GM18909 (cell line): ENCODE data around the gene ABHD10.

Experiments
- ATAC-seq: cut with Tn5 transposase; IDR thresholded peaks from one replicate; pipeline ENCODE4 v1.9.1; 2021; ENCODE audit warnings: mild to moderate bottlenecking; ENCODE audit not compliant: unreplicated experiment, poor library complexity

ABHD10 gene

DNA sequence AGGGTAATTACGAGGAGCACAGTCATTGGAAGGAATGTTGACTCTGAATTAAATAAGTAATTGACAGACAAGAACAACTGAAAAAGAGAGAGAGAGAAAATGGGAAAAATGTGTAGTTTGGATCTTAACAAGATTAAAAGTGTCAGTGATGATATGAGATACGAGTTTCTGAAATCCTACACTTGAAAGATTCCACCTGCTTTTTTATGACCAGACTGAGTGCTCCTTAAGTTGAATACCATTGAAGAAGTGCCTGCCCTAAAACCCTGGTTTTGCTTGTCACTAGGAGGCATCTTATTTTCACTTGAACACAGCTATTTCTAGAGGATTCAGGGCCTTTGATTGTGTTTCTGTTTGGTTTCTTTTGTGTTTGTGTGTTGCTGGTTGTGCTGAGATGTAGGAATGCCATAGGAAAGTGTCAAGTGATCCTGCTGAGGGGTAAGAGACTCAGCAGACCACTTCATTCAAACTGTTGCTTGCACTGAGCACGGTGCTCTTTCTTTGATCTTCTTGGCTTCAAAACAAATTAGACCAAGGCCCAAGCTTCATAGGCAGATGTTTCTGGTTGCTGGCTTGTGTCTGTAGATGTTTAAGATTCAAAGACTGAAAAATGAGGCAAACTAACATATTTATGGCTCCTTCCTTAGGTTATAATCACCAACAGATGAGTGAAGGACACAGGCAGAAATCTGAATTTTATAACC is 17.2 kb upstream of the ABHD10 start:
- ATAC-seq = no peak

DNA sequence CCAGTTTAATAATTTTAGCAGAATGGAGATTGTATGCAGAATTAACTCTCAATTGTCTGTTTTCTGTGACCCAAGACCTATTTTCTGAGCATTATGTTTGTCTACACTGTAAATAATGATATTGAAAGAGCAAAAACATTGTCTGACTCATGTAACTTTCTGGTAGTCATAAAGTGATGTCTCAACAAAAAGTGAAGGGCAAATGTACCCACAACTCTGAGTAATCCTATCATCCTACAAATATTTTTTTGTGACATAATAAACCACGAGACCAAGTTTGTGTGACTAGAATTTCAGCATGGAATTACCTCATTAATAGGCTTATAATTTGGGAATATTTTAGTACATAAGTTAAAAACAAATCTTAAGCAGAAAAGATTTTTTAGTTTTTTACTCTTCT is 15.4 kb upstream of the ABHD10 start:
- ATAC-seq = no peak

DNA sequence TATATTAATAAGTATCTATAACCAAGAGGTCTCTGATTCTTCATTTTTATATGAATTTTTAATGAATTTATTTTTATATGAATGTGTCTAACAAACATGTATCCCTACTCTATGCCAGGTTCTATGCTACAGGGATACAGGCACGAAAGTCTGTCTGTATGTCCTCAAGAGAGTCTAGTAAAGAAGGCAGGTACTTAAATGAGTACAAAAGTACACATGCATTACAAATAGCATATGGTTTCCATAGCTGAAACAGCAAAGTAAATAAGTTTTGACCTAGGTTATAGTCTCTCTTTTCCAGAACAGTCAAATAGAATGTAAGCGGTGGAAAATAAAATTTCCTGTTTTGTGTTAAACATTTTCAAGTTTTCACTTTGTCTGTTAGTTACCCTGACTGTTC is 13.3 kb upstream of the ABHD10 start:
- no peak for ATAC-seq

DNA sequence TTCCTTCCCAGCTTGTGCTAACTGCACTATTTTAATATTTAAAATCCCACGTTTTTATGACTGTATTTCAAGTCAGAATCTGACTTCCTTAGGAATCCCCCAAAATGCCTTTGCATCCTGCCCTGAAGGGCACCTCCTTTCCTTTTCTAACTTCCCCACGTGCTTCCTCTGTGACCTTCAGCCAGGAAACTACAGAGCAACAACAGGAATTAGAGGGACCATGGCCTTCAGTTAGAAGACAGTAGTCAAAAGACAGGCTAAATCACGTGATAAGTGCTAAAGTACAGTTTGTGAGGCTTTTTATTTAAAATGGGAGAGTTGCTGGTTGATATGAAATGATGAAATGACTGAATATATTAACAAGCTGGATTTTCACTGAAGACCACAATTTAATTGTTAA is 11.8 kb upstream of the ABHD10 start:
- ATAC-seq = no peak

DNA sequence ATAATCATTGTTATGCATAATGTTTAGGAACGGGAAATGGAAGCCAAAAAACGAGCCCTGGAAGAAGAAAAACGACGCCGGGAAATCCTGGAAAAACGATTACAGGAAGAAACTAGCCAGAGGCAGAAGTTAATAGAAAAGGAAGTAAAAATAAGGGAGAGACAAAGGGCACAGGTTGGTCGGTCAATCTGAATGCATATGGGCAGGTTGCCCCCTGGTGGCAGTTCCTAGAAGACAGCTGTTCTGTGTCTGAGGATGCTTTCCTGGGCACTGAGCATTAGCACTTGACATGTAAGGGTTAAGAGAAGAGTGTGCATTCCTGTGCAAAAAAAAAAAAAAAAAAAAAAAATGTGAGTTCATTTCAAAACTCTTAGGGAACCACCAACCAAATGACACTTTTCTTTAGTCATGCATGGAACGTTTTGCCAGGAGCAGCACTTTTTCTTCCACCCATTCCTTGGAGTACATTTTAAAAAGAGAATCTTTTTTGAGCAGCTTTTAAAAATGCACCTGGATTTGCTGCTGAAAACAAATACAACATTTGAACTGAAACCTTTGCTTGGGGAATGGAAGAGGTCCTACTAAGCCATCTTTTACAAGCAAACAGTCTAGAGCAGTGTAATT is 11.1 kb upstream of the ABHD10 start:
- peak; percentile 99 for ATAC-seq

DNA sequence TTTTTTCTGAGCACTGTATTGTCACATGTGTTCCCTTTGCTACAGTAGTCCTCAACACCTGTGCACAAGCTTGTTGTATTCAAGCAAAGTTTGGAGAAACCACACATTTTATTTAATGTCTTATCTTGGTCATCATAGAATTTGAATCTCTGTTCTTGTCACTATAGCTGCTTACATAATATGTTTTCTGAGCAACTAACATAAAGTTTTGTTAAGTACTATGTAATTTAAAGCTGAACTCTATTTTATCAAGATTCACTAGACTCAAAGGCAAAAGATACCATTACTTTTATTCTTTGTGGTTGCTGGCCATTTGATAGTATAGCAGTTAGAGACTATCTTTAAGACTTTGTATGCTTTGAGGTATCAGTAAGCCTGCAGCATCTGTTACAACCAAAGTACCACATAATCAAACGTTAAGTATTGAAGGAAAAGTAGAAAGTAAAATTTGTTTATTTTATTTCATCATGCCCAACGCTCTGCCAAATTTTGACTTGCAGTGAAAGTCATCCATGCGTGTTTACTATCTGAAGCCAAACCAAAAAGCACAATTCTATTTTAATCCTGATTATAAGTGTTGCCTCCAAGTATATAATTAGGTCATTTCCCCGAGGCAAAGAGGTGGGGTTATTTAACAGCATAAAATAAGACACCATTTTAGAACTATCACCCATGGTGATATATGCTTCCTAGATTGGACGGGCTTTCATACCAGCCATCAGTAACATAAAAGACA is 10.3 kb upstream of the ABHD10 start:
- ATAC-seq = no peak

DNA sequence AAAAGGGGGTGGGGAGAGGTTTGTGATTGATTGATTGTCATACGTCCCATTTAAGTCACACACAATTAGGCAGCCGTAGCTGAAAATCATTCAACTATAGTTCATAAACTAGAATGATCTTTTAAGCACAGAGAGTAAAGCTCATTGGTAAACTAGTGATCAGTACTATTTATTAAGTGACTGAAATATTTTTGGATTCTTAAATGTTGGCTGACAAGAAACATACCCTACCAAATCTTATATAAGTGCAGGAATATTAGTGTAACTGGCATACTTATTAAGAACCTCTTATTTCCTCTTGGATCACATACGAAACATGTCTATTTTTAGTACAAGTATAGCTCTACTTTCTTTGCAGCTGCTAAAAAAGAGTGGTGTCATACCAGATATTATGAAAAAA is 8.4 kb upstream of the ABHD10 start:
- no peak for ATAC-seq

DNA sequence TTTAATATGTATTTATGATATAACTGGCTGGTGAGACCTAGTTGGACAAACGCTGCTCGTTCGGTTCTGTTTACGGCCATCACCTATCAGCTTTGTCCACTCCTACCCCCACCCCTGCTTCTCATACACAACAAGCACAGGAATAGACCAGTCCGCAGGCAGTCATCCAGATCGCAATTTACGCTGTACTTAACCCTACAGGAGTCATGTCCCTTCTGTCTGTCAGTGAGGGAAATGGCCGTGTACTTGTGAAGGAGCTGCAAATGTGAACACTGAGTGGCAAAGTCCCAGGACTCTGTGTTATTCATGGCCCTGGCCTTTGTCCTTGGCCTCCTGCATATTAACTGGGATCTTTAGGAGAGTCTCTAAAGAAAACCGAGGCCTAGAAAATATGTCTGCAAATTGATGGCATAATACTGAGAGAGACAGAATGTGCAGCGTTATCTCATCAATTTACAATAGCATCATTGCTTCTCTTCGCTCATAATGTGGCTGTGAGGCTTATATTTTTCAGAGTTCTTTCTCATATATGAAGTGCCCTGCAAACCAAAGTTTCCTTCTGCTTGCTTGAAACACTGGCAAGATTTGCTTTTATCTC is 7.2 kb upstream of the ABHD10 start:
- no peak for ATAC-seq

DNA sequence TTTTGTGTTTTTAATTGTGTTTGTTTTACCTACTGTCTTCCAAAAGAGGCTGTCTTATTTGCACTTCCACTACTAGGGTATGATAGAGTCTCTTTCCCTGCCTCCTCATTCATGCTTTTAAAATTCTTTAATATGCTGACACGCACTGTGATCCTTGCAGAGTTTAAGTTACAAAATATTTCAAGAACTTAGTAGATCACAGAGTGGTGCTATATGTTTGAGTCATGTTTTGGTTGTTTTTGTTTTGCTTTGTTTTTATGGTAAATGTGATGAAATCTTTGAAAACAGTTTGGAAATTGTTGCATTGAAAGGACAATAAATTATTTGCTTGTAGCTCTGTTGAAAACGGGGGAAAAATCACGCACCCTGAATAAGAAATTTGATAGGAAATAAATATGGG is 5.9 kb upstream of the ABHD10 start:
- ATAC-seq = no peak

DNA sequence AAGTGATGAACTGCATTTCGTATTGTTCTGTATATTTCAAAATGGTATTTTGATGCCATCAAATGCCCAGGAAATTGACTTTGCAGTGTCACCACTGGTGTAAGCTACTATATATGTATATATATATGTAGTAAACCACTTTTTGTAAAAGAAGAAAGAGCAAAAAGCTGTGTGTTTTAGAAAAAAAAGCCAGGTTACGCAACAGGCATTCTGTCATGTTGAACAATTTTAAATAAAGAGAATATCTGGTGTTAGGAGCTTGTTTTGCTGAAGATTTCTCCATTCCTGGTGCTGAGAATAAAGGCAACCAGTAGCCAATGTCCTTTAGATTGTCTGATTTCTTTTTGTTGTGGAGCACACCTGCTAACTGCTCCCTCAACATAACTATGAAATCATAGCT is 3.7 kb upstream of the ABHD10 start:
- no peak for ATAC-seq

DNA sequence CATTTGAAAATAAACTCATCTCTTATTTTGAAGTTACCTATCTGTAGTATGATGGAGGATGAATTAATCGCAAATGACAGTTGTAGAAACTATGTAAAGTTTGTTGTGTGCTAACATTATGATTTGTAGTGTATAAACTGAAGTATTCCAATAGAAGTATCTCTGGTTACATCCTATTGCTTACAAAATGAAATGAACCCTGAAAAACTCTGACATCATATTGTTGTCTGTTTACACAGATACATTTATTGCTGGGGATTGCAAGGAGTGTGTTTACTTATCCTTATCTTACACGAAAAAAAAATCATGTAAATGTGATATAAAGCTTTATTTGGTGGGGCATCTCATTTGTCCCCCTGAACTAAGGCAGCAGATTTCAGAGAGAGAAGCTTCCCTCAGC is 2.6 kb upstream of the ABHD10 start:
- no peak for ATAC-seq

DNA sequence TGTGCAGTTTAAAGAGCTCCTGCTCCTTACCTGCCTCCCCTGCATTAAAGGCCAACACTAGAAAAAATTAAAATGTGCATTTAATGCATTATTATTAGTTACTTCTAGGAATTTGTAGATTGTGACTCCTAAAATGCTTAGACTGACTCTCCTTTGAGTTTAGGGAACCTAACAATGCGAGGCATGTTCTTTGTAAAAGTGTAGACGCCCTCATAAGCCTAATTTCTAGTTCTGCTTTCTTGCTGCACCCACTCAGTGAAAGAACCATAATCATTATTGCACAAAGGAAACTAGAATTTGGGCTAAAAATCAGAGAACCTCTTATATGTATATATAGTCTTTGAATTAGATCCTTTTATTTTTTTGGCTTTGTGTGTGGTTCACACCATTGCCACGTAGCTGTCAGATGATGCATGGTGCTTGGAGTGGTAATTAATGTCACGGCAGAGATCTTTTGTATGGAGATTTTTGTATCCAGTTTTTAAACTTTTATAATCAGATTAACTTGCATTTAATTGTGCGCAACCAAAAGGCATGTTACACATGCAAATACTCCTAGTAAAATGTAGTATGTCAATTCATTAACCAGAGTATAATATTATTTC is 710 bp downstream of the ABHD10 start:
- ATAC-seq = peak; percentile 42

DNA sequence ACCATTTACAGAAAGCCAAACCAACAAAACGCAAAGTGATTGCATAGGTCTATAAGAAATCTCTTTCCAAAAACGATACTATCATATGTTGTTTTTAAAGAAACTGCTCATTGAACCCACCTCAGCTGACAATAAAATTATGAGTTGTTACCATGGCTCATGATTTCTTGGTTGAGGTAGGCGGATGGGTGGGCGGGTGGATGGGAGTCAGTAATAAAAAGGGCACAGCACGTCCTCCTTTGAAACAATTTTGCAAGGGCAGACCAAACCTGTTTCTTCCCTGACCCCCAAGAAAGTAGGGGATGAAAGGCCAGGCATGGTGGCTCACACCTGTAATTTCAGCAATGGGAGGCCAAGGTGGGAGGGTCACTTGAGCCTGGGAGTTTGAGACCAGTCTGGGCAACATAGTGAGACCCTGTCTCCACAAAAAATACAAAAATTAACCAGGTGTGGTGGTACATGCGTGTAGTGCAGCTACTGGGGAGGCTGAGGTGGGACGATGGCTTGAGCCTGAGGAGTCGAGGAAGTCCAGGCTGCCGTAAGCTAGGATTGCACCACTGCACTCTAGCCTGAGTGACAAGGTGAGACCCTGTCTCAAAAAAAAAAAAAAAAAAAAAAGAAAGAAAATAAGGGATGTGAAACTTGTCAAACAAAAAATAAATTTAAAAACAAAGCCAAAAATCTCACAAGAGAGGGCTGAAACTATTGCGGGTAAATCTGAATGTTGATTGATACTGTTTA is 2.1 kb downstream of the ABHD10 start:
- ATAC-seq = no peak

DNA sequence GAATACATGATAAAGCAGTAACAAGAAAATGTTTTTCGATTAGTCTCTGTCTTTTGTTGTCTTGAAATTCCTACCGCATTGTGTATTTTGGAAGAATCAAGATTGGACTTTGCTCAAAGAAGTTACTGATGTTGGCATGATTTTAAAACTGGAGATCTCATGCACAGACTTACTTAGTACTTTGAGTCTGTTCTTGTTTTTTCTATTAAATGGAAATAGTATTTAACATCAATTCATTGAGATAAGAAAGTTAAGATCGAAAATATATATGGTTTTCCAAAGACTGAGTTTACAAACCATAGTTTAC is 2.6 kb downstream of the ABHD10 start:
- no peak for ATAC-seq

DNA sequence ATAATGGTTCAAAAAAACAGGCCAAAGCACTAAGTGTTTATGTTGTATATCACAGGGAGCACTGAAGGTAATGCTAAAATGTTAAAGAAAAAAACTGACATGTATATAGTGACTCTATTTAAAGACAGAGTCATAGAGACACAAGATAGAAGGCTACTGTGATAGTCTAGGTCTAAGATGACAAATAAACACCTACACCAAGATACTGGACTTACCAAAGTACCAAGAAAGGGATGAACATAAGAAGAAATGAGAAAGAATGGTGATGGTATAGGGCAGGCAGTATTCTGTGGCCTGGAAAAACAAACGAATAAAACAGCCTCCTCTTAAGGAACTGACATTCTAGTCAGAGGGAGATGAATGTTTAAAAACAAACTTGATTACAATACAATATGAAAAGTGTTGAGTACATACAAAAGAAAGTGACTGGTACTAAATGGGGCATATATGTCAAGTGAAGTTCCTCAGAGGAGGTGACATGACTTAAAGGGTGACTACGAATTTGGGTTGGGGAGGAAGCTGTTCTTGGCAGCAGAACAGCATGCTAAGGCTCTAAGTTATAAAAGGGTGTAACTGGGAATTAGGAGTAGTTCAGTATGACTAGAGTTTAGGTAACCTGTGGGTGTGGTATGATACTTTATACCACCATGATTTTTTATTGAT is 5.9 kb downstream of the ABHD10 start:
- ATAC-seq = no peak

DNA sequence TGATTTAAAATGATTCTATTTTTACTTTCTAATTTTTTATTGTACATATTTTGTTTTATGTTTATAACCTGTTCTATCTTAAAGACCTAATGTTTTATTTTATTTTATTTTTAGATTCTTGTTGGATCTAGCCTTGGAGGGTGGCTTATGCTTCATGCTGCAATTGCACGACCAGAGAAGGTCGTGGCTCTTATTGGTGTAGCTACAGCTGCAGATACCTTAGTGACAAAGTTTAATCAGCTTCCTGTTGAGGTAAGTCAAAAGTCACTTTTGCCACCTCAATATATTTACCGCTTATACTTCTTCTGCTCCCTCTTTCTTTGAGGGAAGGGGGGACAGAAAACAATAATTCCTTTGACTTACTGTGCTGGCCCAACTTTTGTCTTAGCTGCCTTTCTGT is 8.0 kb downstream of the ABHD10 start:
- no peak for ATAC-seq

DNA sequence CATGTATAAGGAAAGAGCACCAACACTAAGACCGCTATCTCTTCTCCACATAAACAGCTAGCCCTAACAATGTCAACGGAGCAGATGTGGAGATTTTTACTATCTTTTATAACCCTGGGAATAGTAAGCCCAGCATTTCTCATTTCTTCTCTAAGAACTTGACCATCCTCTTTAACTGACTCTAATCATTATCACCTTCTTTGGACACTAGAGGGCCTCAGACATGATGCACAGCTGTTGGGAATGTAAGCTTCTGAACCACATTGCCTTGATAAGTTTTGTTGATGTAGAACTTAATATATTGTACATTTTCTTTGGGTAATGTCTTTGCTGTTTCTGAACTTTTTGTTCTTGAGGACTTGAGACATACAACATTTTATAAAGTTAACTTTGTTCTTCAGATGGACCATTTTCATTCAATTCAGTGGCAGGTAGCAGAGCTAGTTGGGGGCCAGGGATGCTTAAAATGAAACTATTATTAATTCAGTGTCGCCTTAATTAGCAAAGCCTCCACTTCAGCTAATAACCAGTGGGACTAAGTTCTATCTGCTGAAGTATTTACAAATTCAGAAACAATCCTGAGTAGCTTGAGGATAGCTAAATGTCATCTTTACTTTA is 10.3 kb downstream of the ABHD10 start:
- peak; percentile 93 for ATAC-seq

DNA sequence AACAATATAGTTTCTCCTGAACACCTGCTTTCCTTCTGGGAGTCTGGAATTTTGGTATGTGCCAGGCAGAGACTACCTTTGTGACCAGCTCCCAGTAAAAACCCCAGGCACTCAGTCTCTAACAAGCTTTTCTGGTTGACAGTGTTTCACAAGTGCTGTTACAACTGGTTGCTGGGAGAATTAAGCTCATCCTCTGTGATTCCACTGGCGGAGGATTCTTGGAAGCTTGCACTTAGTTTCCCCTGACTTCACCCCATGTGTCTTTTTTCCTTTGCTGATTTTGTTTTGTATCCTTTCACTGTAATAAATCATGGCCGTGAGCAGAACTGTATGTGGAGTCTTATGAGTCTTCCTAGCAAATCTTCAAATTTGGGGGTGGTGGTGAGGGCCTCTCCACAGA is 14.2 kb downstream of the ABHD10 start:
- ATAC-seq = no peak

DNA sequence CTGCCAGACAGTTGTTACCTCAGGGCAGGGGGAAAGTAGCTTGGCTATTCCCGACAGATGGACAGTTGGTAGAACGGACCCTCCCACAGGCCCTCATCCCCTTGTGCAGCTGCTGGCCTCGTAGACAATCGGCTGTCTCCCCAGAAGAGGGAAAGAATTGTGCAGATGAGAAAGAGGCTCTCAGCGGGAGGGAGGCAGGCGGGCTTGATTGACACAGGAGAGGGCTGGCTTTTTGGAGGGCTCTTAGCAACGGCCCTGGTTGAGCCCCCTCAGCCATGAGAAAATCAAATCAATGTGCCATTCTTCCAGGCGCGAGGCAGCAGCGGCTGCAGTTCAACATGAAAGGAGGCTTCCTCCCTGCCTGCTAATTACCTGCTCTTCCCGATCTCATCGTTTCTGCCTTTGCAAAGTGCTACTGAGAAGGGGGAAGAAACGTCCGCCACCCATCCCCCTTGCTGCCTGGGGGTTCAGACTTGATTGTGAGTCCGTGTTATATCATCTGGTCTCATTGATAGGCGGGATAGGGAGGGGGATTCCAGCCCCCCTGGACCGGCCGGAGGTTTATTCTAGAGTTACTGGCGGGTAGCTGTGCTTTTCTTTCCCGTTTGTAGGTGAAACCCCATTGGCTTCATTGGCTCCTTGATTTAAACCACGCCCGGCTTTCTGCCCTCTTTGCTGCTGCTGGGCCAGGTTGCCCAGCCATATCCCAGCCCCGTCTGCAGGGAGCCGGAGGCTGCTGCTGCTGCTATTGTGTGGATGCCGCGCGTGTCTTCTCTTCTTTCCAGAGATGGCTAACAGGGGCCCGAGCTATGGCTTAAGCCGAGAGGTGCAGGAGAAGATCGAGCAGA is 20.0 kb downstream of the ABHD10 start, which contains the start of gene TAGLN3:
TSS of gene TAGLN3 (plus strand) at position 287 of the 848 bp plus-strand sequence. CDS start at position 788, 501 bp downstream.
- ATAC-seq = peak; percentile 47
